Ovary (tissue), 3 donors: ENCODE measurements around the gene KCNH8.

Source experiments
- POLR2A ChIP-seq: fragments of 450-650 bp; IDR thresholded peaks from one replicate; pipeline ENCODE4 v1.6.1; 2017; ENCODE audit warnings: antibody characterized with exemption, mild to moderate bottlenecking, moderate library complexity
- TF ChIP-seq, protein P1 (sequence below), 3 donors: fragments of 450-650 bp in 2 of 3; fragments of 200-600 bp in 1 of 3; IDR thresholded peaks; one replicate each; pipeline versions ENCODE4 v1.5.1 to v1.8.0; 2016 to 2022; ENCODE audit warnings: antibody characterized with exemption in 3 of 3, mild to moderate bottlenecking in 1 of 3
- donor health status: DM: no; HTN: no; CAD: no.

DNA sequence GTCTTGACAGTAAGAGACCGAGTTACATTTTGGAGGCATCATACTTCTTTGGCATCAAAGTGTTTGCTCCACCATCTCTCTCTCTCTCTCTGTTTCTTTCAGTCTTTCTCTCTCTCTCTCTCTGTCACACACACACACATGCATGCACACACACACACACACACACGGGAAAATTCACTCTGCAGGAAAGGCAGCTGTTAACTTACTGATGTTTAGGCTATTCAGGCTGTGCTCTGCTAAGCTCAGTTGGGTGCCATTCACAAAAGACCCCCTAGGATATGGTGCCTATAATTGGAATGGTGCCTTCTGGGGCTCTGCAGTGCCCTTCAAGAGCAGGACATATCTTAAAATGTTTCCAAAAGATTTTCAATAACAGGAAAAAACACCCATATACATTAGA is 78.2 kb downstream of the KCNH8 start:
- TF ChIP-seq, protein P1, sequence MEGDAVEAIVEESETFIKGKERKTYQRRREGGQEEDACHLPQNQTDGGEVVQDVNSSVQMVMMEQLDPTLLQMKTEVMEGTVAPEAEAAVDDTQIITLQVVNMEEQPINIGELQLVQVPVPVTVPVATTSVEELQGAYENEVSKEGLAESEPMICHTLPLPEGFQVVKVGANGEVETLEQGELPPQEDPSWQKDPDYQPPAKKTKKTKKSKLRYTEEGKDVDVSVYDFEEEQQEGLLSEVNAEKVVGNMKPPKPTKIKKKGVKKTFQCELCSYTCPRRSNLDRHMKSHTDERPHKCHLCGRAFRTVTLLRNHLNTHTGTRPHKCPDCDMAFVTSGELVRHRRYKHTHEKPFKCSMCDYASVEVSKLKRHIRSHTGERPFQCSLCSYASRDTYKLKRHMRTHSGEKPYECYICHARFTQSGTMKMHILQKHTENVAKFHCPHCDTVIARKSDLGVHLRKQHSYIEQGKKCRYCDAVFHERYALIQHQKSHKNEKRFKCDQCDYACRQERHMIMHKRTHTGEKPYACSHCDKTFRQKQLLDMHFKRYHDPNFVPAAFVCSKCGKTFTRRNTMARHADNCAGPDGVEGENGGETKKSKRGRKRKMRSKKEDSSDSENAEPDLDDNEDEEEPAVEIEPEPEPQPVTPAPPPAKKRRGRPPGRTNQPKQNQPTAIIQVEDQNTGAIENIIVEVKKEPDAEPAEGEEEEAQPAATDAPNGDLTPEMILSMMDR (IDR thresholded peaks at IDR 0.05): no peak
- TF ChIP-seq POLR2A: no peak
